Lower leg skin (tissue), 4 donors: Measurements from ENCODE around the gene RTKN2. TPM values are rescaled to one million over a fixed set of nuclear protein-coding genes. Genes with fewer than 3 reads are reported as not detected.

Experiments
- DNase-seq, 2 donors: peaks; one replicate each; pipeline ENCODE4 v3.0.0-alpha.2; 2019; ENCODE audit warnings: low spot score in 2 of 2
- H3K4me3 ChIP-seq: fragments of 200-600 bp; sonication (generic); 2 replicates; pipeline ENCODE4 v1.5.1; 2017; ENCODE audit warnings: mild to moderate bottlenecking, low read depth; ENCODE audit not compliant: poor library complexity, severe bottlenecking
- POLR2A ChIP-seq, 2 donors: fragments of 450-650 bp; IDR thresholded peaks; one replicate each; pipeline ENCODE4 v1.6.1; 2016 to 2017; ENCODE audit warnings: antibody characterized with exemption in 2 of 2, mild to moderate bottlenecking in 1 of 2, moderate library complexity in 1 of 2
- WGBS, 2 donors: methylation state at CpG; one replicate each; pipeline ENCODE4 v1.1.5; 2018; 5-methylcytosine and 5-hydroxymethylcytosine counted together
- intact Hi-C: fragments of 100-400 bp; cut with DNase I; formaldehyde crosslinking; loops from one replicate; pipeline ENCODE4 v1.15.0; 2023; ENCODE audit warnings: low total_unique reads
- total RNA-seq, 4 donors: library from RNA; depleted of rRNA; stranded (reverse); fragments of >200 nt; gene quantifications; one replicate each; pipeline ENCODE4 v1.1.0, GENCODE V29; 2016
- TF ChIP-seq, protein P1 (sequence below), 3 donors: fragments of 450-650 bp; IDR thresholded peaks; one replicate each; pipeline ENCODE4 v1.5.1; 2016; ENCODE audit warnings: antibody characterized with exemption in 3 of 3, mild to moderate bottlenecking in 3 of 3, moderate library complexity in 2 of 3

The RTKN2 gene
- total RNA-seq, 4 donors from 2014 or later: 0.61 to 0.97 (median 0.78) TPM

- TF ChIP-seq, protein P1, sequence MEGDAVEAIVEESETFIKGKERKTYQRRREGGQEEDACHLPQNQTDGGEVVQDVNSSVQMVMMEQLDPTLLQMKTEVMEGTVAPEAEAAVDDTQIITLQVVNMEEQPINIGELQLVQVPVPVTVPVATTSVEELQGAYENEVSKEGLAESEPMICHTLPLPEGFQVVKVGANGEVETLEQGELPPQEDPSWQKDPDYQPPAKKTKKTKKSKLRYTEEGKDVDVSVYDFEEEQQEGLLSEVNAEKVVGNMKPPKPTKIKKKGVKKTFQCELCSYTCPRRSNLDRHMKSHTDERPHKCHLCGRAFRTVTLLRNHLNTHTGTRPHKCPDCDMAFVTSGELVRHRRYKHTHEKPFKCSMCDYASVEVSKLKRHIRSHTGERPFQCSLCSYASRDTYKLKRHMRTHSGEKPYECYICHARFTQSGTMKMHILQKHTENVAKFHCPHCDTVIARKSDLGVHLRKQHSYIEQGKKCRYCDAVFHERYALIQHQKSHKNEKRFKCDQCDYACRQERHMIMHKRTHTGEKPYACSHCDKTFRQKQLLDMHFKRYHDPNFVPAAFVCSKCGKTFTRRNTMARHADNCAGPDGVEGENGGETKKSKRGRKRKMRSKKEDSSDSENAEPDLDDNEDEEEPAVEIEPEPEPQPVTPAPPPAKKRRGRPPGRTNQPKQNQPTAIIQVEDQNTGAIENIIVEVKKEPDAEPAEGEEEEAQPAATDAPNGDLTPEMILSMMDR (IDR thresholded peaks at IDR 0.05): no peak
- no peak for TF ChIP-seq POLR2A (IDR thresholded peaks at IDR 0.05)
- H3K4me3 ChIP-seq: no peak overlapping the region
- DNase-seq: no peak
- intact Hi-C loops: no loop called here
- WGBS, 2 donors: 82 to 84% methylated on average over 3 of the region's 3 CpGs
Measured at GRCh38 chr10:62194924-62195674, 73.5 kb downstream of the RTKN2 start.

DNA sequence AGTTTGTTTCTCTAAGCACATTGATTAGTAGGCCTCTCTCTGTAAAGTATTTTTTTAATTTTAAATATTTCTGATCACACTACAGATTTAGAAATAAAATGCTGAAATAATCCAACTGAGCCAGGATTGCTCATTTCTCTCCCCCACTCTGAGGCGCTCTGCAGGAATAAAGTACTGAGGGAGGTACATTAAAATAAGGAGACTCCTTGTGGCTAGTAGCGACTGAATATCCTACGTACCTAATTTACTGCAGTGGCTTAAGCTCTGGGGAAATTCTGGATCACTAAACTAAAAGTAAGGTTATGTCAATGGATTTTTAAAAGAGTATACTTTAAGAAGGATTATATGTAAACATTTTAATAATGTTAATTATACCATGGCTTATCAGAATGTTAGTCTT, 75.2 kb downstream of the RTKN2 start:
- TF ChIP-seq, protein P1 (IDR thresholded peaks at IDR 0.05): no peak
- no peak for TF ChIP-seq POLR2A (IDR thresholded peaks at IDR 0.05)
- H3K4me3 ChIP-seq: no peak overlapping the region
- no peak for DNase-seq
- intact Hi-C loops: no loop called here
- WGBS, 2 donors: 92 to 95% methylated on average over 3 of the region's 3 CpGs

- no peak for DNase-seq
- TF ChIP-seq, protein P1 (IDR thresholded peaks at IDR 0.05): no peak
- no peak for TF ChIP-seq POLR2A (IDR thresholded peaks at IDR 0.05)
- intact Hi-C loops: no loop called here
- no peak overlapping the region for H3K4me3 ChIP-seq
- WGBS, 2 donors: 85 to 92% methylated on average over 1 of the region's 1 CpG
Measured at GRCh38 chr10:62189131-62189530, 79.5 kb downstream of the RTKN2 start.

DNA sequence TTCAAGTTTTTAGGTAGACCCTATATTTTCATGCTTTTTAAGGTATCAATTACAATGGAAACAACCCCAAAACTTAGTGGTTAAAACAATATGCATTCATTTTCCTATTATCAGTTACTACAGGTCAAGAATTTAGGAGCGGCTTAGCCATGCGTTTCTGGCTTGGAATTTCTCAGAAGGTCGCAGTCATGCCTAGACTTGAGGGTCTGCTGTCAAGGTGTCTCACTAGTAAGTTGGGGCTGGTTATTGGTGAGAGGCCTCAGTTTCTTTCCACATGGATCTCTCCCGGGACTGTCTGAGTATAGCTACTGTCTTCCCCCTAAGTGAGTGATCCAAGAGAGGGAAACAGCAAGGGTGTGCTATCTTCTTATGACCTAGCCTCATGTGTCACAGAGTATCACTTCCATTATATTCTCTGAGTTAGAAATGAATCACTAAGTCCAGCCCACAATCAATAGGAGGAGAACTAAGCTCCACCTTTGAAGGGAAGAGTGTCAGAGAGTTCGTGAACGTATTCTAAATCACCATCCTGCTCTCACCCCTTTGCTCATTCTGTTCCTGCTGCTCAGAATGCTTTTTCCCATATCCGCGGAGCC, 80.5 kb downstream of the RTKN2 start:
- intact Hi-C loops: no loop called here
- H3K4me3 ChIP-seq: no peak overlapping the region
- TF ChIP-seq, protein P1 (IDR thresholded peaks at IDR 0.05): no peak
- no peak for TF ChIP-seq POLR2A (IDR thresholded peaks at IDR 0.05)
- WGBS, 2 donors: 90 to 92% methylated on average over 8 of the region's 8 CpGs
- no peak for DNase-seq

GRCh38 chr10:62186999-62187675, 81.5 kb downstream of the RTKN2 start:
- no peak overlapping the region for H3K4me3 ChIP-seq
- intact Hi-C loops: no loop called here
- TF ChIP-seq POLR2A (IDR thresholded peaks at IDR 0.05): no peak
- TF ChIP-seq, protein P1 (IDR thresholded peaks at IDR 0.05): no peak
- no peak for DNase-seq
- 62 to 64% methylated on average over 2 of the region's 2 CpGs for WGBS, 2 donors
